Measurements from ENCODE around the gene DSTN. TPM values are rescaled to one million over a fixed set of nuclear protein-coding genes. Genes with fewer than 3 reads are reported as not detected.
A peak's percentile ranks its signal among the peaks of the same experiment; 100 is the strongest.

Gene DSTN
- total RNA-seq, 4 donors from 2014 or later, result 1,820 to 3,515 (median 2,996) TPM

- Histone ChIP-seq H3K4me1 (peaks cover 18 to 99% (median 29%) of the 10 kb centered on the region in 3 donors), H3K27ac (peak overlapping the region; percentile 22 to 86 (median 72)), H3K36me3 (peaks cover 0 to 6% of the 10 kb centered on the region in 2 donors), H3K4me3 (peak overlapping the region; percentile 10 to 28), H3K27me3 (no peaks in the 10 kb centered on the region), H3K9me3 (no peaks in the 10 kb centered on the region)
- TF ChIP-seq CTCF (IDR thresholded peaks at IDR 0.05) (no peak), POLR2A (IDR thresholded peaks at IDR 0.05) (no peak), POLR2AphosphoS5 (IDR thresholded peaks at IDR 0.05) (no peak), EP300 (IDR thresholded peaks at IDR 0.05) (no peak)
- WGBS, 2 donors (ENCODE audit: low coverage in 1 of 2), result 26 to 55% methylated on average over 2 of the region's 2 CpGs
- ATAC-seq, result no peak
Observed at GRCh38 chr20:17586250-17586649, 16.4 kb downstream of the DSTN start.

DNA sequence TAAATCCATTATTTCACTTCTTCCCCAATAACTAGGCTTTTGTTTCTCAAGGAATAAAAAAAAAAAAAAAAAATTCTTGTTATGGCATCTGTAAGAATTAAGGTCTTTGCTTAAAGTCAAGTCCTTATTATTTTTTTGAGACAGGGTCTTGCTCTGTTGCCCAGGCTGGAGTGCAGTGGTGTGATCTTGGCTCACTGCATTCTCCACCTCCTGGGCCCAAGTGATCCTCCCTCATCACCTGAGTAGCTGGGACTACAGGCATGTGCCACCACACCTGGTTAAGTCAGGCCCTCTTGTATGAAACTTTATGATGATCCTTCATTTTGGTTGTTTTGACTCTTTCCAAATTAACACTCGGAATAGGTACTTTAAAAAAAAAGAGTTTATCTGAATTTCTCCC is 17.3 kb downstream of the DSTN start:
- whole genome bisulfite sequencing, 2 donors (ENCODE audit: low coverage in 1 of 2), result 8 to 37% methylated on average over 1 of the region's 1 CpG
- TF ChIP-seq POLR2AphosphoS5 (IDR thresholded peaks at IDR 0.05) (no peak), CTCF (IDR thresholded peaks at IDR 0.05) (no peak), POLR2A (IDR thresholded peaks at IDR 0.05) (no peak), EP300 (IDR thresholded peaks at IDR 0.05) (no peak)
- Histone ChIP-seq H3K9me3 (no peaks in the 10 kb centered on the region), H3K36me3 (peaks cover 0 to 6% of the 10 kb centered on the region in 2 donors), H3K4me3 (peak overlapping the region in 1 of 2 donors; percentile 28), H3K27ac (peak overlapping the region; percentile 53 to 96 (median 84)), H3K27me3 (no peaks in the 10 kb centered on the region), H3K4me1 (peaks cover 18 to 97% (median 35%) of the 10 kb centered on the region in 3 donors)
- no peak for ATAC-seq

DNA sequence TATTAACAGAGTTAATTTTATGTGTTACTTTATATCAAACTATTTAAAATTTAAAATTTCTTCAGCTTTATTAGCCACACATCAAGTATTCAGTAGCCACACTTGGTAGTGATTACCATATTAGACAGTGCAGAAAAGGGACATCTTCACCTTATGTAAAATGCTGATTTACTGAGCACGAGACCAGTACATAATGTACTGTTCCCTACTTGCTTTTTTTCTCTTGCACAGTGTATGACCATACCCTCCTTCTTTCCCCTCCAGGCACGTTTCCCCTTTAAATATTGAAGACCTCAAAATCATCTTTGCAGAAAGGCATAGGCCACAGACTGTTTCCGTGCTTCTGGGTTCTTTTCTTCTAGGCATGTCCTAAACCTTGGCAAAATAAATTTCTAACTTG is 17.9 kb downstream of the DSTN start:
- Histone ChIP-seq H3K4me3 (peak overlapping the region in 1 of 2 donors; percentile 33), H3K4me1 (peaks cover 18 to 97% (median 32%) of the 10 kb centered on the region in 3 donors), H3K36me3 (peaks cover 0 to 11% of the 10 kb centered on the region in 2 donors), H3K27me3 (no peaks in the 10 kb centered on the region), H3K9me3 (no peaks in the 10 kb centered on the region), H3K27ac (peak overlapping the region; percentile 81 to 96 (median 85))
- ATAC-seq, result no peak
- 47 to 50% methylated on average over 3 of the region's 3 CpGs for WGBS, 2 donors (ENCODE audit: low coverage in 1 of 2)
- TF ChIP-seq CTCF (IDR thresholded peaks at IDR 0.05) (no peak), POLR2A (IDR thresholded peaks at IDR 0.05) (no peak), POLR2AphosphoS5 (IDR thresholded peaks at IDR 0.05) (no peak), EP300 (IDR thresholded peaks at IDR 0.05) (no peak)

- Histone ChIP-seq H3K9me3 (no peaks in the 10 kb centered on the region), H3K36me3 (peaks cover 0 to 12% of the 10 kb centered on the region in 2 donors), H3K4me3 (peak overlapping the region; percentile 7 to 33), H3K4me1 (peaks cover 22 to 99% (median 41%) of the 10 kb centered on the region in 3 donors), H3K27ac (peak overlapping the region; percentile 81 to 96 (median 85)), H3K27me3 (no peaks in the 10 kb centered on the region)
- peak; percentile 48 for ATAC-seq
- 23 to 29% methylated on average over 5 to 8 of the region's 8 CpGs for WGBS, 2 donors (ENCODE audit: low coverage in 1 of 2)
- peak; percentile 63 for TF ChIP-seq POLR2AphosphoS5 (IDR thresholded peaks at IDR 0.05)
- no peak for TF ChIP-seq POLR2A (IDR thresholded peaks at IDR 0.05)
- no peak for TF ChIP-seq EP300 (IDR thresholded peaks at IDR 0.05)
Observed at GRCh38 chr20:17589161-17589834, 19.4 kb downstream of the DSTN start.

DNA sequence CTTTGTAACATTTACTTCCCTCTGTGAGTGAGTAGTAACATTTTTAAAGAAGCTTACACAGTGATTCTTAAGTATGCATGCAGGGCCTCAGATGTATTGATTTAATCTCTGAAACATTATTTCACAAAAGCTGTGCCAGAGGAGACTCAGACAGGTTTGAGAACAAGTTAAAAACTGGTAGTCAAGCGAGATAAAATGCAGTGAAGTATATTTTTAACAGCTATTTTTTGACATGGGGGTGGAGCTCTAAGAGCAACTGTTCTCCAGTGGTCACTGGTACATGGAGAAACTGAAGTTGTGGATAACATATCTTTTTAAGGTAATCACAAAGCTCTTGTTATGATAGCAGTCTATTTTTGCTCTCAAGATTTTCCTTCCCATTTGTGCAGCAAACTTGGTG is 20.4 kb downstream of the DSTN start:
- peak overlapping the region; percentile 81 to 96 (median 85) for H3K27ac ChIP-seq
- TF ChIP-seq EP300 (IDR thresholded peaks at IDR 0.05), result no peak
- TF ChIP-seq CTCF (IDR thresholded peaks at IDR 0.05), result no peak
- peak; percentile 53 for TF ChIP-seq POLR2AphosphoS5 (IDR thresholded peaks at IDR 0.05)
- no peak for TF ChIP-seq POLR2A (IDR thresholded peaks at IDR 0.05)

More for the DNA sequence above, 20.4 kb downstream of the DSTN start:
- ATAC-seq, result peak; percentile 55
- no peaks in the 10 kb centered on the region for H3K27me3 ChIP-seq
- WGBS, 2 donors (ENCODE audit: low coverage in 1 of 2), result 9 to 32% methylated on average over 1 of the region's 1 CpG
- no peaks in the 10 kb centered on the region for H3K9me3 ChIP-seq
- peaks cover 22 to 99% (median 44%) of the 10 kb centered on the region in 3 donors for H3K4me1 ChIP-seq
- peaks cover 0 to 6% of the 10 kb centered on the region in 2 donors for H3K36me3 ChIP-seq
- H3K4me3 ChIP-seq, result peak overlapping the region; percentile 19 to 33

Data from gastroesophageal sphincter (tissue), 4 donors.